ENCODE measurements around the gene KRT27. TPM values are rescaled to one million over a fixed set of nuclear protein-coding genes. Genes with fewer than 3 reads are reported as not detected.

Gene KRT27
- total RNA-seq, 4 donors from 2014 or later = not detected

DNA sequence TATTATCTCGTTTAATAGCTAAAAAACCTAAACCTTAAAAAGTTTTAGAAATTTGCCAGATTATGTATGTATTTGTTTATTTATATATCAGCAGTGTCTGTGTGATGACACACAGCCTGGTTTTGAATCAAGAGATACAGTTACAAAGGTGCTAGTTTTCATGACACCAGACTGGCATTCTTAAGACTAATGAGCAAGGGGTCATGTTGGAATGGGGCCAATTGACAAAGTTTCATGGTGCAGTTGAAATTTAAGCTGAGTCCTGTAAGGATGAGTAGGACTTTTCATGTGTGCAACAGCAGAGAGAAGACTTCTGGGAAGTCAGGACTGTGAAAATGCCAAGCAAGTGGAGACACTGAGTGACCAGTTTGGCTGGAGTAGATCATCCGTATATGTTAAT lies 43.2 kb upstream of the KRT27 start:
- Histone ChIP-seq H3K36me3 (peaks cover 0 to 9% (median 0%) of the 10 kb centered on the region in 4 donors), H3K9me3 (no peaks in the 10 kb centered on the region), H3K4me1 (peaks cover 10 to 25% (median 21%) of the 10 kb centered on the region in 4 donors), H3K27me3 (no peaks in the 10 kb centered on the region), H3K27ac (replicated peaks in 1 of 4) (no peak overlapping the region), H3K4me3 (no peak overlapping the region)
- TF ChIP-seq EP300 (IDR thresholded peaks at IDR 0.05) (no peak), POLR2A (IDR thresholded peaks at IDR 0.05; ENCODE audit: low read depth) (no peak), POLR2AphosphoS5 (IDR thresholded peaks at IDR 0.05) (no peak)
- TF ChIP-seq, protein P1, sequence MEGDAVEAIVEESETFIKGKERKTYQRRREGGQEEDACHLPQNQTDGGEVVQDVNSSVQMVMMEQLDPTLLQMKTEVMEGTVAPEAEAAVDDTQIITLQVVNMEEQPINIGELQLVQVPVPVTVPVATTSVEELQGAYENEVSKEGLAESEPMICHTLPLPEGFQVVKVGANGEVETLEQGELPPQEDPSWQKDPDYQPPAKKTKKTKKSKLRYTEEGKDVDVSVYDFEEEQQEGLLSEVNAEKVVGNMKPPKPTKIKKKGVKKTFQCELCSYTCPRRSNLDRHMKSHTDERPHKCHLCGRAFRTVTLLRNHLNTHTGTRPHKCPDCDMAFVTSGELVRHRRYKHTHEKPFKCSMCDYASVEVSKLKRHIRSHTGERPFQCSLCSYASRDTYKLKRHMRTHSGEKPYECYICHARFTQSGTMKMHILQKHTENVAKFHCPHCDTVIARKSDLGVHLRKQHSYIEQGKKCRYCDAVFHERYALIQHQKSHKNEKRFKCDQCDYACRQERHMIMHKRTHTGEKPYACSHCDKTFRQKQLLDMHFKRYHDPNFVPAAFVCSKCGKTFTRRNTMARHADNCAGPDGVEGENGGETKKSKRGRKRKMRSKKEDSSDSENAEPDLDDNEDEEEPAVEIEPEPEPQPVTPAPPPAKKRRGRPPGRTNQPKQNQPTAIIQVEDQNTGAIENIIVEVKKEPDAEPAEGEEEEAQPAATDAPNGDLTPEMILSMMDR (IDR thresholded peaks at IDR 0.05) = no peak
- intact Hi-C loops (cut with DNase I) = no loop called here
- WGBS = 80% methylated on average over 2 of the region's 2 CpGs
- no peak for DNase-seq (ENCODE audit: extremely low spot score)

DNA sequence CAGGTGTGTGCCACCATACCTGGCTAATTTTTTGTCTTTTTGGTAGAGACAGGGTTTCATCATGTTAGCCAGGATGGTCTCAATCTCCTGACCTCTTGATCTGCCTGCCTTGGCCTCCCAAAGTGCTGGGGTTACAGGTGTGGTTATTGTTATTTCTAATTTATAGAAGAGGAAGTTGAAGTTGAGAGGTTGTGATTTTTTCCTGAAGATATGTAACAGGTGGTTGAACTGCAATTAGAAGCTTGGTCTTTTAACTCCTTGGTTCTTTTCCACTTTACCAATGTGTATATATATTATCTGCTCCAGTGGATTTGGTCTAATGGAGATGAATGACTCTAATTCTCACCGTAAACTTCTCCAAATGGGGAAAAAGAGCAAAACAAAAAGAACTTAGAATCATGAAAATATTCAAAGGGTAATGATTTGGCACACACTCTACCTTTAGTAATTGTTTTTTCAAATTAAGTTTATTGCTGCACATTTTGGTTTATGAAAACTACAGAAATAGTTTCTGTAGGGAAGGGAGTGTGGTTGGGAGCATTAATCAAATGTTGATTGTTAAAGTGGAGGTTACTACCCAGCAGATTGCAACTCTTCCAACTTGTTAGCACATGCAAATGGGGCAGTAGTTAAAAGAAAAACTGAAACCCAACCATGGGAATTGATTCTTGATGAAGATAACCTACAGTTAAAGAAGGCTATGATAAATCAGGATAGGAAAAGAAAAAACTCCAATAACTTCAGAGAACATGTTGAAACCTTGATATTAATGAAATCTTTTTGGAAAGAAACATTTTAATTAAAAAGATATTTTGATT lies 41.9 kb upstream of the KRT27 start:
- Histone ChIP-seq H3K27ac (replicated peaks in 1 of 4) (no peak overlapping the region), H3K4me1 (peaks cover 19 to 32% (median 24%) of the 10 kb centered on the region in 4 donors), H3K9me3 (no peaks in the 10 kb centered on the region), H3K4me3 (no peak overlapping the region), H3K36me3 (peaks cover 0 to 9% (median 0%) of the 10 kb centered on the region in 4 donors), H3K27me3 (no peaks in the 10 kb centered on the region)
- no peak for DNase-seq (ENCODE audit: extremely low spot score)
- intact Hi-C loops (cut with DNase I) = no loop called here
- no peak for TF ChIP-seq POLR2AphosphoS5 (IDR thresholded peaks at IDR 0.05)
- no peak for TF ChIP-seq EP300 (IDR thresholded peaks at IDR 0.05)
- TF ChIP-seq, protein P1 (IDR thresholded peaks at IDR 0.05) = no peak
- no peak for TF ChIP-seq POLR2A (IDR thresholded peaks at IDR 0.05; ENCODE audit: low read depth)
- WGBS = 92% methylated on average over 1 of the region's 1 CpG

DNA sequence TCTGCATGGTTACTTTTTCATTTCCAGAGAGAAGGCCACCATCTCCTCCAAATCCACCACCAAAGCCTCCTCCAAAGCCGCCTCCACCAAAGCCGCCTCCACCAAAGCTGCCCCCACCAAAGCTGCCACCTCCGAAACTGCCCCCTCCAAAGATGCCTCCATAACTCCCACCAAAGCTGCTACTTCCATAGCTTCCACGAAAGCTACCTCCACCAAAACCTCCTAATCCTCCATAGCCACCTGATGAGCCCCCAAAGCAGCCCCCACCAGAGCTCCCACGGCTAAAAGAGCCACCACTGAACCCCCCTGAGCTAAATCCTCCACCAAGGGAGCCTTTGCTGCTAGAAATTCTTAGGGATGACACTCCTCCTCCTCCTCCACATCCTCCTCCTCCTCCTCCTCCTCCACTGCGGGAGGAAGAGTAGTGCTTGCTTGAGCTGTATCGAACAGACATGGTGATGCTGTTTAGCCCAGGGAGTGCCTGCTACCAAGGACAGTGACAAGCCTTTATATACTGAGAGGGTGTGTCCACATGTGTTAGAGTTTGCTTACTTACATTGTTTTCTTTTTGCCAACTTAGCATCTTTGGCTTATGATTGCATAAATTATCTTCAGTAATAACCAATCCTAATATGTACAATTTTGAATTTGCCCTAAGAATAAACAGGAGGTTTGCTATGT lies 39.9 kb upstream of the KRT27 start, which contains the start of gene KRT10:
TSS of gene KRT10 (minus strand) at position 483 of the 681 bp plus-strand sequence. CDS start at position 454, 29 bp downstream.
- 96% methylated on average over 7 of the region's 7 CpGs for WGBS
- intact Hi-C loops (cut with DNase I) = no loop called here
- DNase-seq (ENCODE audit: extremely low spot score) = no peak

DNA sequence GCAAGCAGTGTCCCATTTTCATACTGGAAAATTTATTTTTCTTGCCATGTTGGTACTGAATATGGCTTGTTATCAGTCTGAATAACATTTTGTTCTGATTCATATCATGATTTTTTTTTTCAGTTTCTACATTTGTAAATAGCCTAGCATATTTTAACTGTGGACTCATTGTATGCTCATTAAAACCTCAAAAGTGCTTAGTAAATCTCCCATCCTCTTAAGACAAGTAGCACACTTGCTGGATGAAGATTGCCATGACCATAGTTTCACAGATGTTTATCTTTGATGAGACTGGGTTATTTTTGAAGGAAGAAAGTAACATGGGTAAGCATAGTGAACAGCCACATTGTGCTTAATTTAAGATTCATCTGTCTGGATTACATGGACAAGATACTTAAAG lies 39.2 kb upstream of the KRT27 start:
- Histone ChIP-seq H3K4me1 (peaks cover 12 to 21% (median 18%) of the 10 kb centered on the region in 4 donors), H3K4me3 (no peak overlapping the region), H3K27ac (replicated peaks in 1 of 4) (no peak overlapping the region), H3K27me3 (no peaks in the 10 kb centered on the region), H3K9me3 (no peaks in the 10 kb centered on the region), H3K36me3 (peaks cover 0 to 14% (median 6%) of the 10 kb centered on the region in 4 donors)
- intact Hi-C loops (cut with DNase I) = no loop called here
- TF ChIP-seq POLR2AphosphoS5 (IDR thresholded peaks at IDR 0.05) (no peak), POLR2A (IDR thresholded peaks at IDR 0.05; ENCODE audit: low read depth) (no peak)
- TF ChIP-seq, protein P1 (IDR thresholded peaks at IDR 0.05) = no peak
- DNase-seq (ENCODE audit: extremely low spot score) = no peak

More for the DNA sequence above, 39.9 kb upstream of the KRT27 start, which contains the start of gene KRT10:
- H3K36me3 ChIP-seq = peaks cover 0 to 9% (median 3%) of the 10 kb centered on the region in 4 donors
- H3K27ac ChIP-seq (replicated peaks in 1 of 4) = no peak within 1 kb of the TSS
- no peaks in the 10 kb centered on the region for H3K9me3 ChIP-seq
- no peak within 1 kb of the TSS for H3K4me3 ChIP-seq
- TF ChIP-seq POLR2AphosphoS5 (IDR thresholded peaks at IDR 0.05) (no peak), EP300 (IDR thresholded peaks at IDR 0.05) (no peak), POLR2A (IDR thresholded peaks at IDR 0.05; ENCODE audit: low read depth) (no peak)
- TF ChIP-seq, protein P1 (IDR thresholded peaks at IDR 0.05) = no peak
- H3K27me3 ChIP-seq = no peaks in the 10 kb centered on the region
- H3K4me1 ChIP-seq = peaks cover 12 to 23% (median 19%) of the 10 kb centered on the region in 4 donors

Measured in esophagus muscularis mucosa (tissue), 4 donors.